Caki2 (cell line): Measurements from ENCODE around the gene NOP10. TPM values are rescaled to one million over a fixed set of nuclear protein-coding genes. Genes with fewer than 3 reads are reported as not detected.
"Not testable (repeated sequence)": the region's sequence is repeated elsewhere in the genome, so short reads cannot be mapped to it uniquely, and the experiment has no call there.

Experiments
- DNase-seq: peaks from one replicate; pipeline ENCODE4 v3.0.0-alpha.2; 2015; ENCODE audit warnings: low read depth
- in situ Hi-C: cut with HindIII; loops from 2 replicates; pipeline ENCODE4 v1.10.0; 2016; ENCODE audit warnings: low sequenced_read_pairs, low pct_unique_long_range_greater_than_20kb, mixed read lengths
- total RNA-seq: library from RNA; depleted of rRNA; stranded (reverse); fragments of >200 nt; shearing (Covaris generic); gene quantifications from 2 replicates; pipeline ENCODE4 v1.2.3, GENCODE V29; 2014; ENCODE audit warnings: low replicate concordance; rRNA removed

Gene NOP10
- 154 and 204 TPM in 2 replicates for total RNA-seq

GRCh38 chr15:34342737-34343575 is at the start of gene NOP10, which contains the start of gene NUTM1:
TSS of gene NOP10 (minus strand) at chr15:34343136. CDS start at chr15:34343073, 63 bp downstream.
TSS of gene NUTM1 (plus strand) at chr15:34343315. CDS start at chr15:34343697, 382 bp downstream.
- DNase-seq: peak; percentile 89
- in situ Hi-C loops: no loop called here

DNA sequence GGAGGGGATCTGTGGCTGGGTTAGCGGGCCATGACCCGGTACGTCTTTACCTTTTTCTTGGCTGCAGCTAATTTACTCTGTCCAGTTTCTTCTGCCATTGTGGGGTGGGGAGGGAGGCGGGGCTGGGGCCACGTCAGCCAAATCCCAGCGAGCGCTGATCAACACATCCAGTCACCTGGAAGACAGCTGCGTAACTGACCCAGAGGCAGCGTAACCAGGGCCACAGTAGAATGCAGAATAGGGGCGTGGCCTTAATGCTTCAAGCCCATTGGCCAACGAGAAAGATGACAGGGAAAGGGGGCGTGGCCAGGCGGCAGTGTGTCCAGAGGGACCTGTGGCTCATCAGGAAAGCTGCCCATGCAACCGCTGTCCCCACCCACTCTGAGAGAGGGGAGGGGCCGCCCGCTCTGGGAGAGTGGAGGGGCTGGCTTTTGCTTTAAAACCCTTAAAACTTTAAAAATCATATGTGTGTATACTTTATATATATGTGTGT is 46.7 kb upstream of the NOP10 start:
- DNase-seq, in situ Hi-C loops: not testable (repeated sequence)

- DNase-seq, in situ Hi-C loops: not testable (repeated sequence)
Measured at GRCh38 chr15:34381829-34382521, 39.0 kb upstream of the NOP10 start.

DNA sequence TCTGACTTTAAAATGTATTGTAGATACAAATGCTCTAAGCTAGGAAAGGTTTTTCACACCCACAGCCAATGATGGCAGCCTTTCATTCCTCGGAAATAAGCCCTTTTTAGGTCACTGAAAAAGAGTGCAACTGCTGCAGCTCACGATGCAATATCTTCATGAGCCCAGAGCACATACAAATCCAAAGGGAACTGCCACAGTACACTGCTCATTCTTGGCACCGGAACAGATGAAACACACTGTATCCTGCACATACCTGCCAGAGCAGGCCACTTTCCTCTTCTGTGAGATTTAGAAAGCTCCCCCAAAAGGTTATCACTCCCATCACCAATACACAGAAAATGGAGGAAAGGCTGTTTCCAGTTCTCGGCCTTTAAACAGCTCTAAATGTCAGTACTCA is 37.6 kb upstream of the NOP10 start:
- in situ Hi-C loops, DNase-seq: not testable (repeated sequence)

DNA sequence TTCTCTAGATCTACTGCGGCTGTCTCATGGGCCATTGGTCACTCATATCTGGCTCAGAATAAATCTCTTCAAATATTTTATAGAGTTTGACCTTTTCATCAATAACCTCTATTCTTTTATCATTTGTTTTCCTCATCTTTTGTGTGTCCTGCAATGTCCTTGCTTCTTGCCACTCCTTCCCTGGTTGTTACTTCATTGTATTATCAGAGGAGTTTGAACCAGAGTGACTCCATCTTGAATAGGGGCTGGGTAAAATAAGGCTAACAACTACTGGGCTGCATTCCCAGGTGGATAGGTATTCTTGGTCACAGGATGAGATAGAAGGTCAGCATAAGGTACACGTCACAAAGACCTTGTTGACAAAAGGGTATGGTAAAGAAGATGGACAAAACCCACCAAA is 33.9 kb upstream of the NOP10 start:
- no peak for DNase-seq
- in situ Hi-C loops: no loop called here

DNA sequence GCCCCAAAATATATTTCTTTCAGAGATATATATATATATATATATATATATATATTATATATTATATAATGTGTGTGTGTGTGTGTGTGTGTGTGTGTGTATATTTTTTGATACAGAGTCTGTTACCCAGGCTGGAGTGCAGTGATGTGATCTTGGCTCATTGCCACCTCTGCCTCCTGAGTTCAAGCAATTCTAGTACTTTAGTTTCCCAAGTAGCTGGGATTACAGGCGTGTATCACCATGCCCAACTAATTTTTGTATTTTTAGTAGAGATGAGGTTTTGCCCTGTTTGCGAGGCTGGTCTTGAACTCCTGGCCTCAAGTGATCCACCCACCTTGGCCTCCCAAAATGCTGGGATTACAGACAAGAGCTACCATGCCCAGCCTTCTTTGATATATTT is 32.6 kb upstream of the NOP10 start:
- in situ Hi-C loops: not testable (repeated sequence)

GRCh38 chr15:34374816-34375215 is 31.9 kb upstream of the NOP10 start:
- in situ Hi-C loops: no loop called here
- DNase-seq: no peak

More for the DNA sequence above, 32.6 kb upstream of the NOP10 start:
- not testable (repeated sequence) for DNase-seq

DNA sequence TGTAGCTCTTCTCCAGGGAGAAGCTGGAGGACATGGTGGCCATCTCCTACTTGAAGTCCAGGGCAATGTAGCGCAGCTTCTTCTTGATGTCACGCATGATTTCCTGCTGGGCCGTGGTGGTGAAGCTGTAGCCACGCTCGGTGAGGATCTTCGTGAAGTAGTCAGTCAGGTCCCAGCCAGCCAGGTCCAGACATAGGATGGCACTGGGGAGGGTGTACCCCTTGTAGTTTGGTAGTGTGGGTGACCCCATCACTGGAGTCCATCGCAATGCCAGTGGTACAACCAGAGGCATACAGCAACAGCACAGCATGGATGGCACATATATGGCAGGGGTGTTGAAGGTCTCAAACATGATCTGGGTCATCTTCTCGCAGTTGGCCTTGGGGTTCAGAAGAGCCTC is 31.0 kb upstream of the NOP10 start:
- no peak for DNase-seq
- in situ Hi-C loops: no loop called here

GRCh38 chr15:34370643-34371042 is 27.7 kb upstream of the NOP10 start:
- no peak for DNase-seq
- in situ Hi-C loops: no loop called here

- DNase-seq: no peak
- in situ Hi-C loops: no loop called here
Measured at GRCh38 chr15:34370129-34370528, 27.2 kb upstream of the NOP10 start.

DNA sequence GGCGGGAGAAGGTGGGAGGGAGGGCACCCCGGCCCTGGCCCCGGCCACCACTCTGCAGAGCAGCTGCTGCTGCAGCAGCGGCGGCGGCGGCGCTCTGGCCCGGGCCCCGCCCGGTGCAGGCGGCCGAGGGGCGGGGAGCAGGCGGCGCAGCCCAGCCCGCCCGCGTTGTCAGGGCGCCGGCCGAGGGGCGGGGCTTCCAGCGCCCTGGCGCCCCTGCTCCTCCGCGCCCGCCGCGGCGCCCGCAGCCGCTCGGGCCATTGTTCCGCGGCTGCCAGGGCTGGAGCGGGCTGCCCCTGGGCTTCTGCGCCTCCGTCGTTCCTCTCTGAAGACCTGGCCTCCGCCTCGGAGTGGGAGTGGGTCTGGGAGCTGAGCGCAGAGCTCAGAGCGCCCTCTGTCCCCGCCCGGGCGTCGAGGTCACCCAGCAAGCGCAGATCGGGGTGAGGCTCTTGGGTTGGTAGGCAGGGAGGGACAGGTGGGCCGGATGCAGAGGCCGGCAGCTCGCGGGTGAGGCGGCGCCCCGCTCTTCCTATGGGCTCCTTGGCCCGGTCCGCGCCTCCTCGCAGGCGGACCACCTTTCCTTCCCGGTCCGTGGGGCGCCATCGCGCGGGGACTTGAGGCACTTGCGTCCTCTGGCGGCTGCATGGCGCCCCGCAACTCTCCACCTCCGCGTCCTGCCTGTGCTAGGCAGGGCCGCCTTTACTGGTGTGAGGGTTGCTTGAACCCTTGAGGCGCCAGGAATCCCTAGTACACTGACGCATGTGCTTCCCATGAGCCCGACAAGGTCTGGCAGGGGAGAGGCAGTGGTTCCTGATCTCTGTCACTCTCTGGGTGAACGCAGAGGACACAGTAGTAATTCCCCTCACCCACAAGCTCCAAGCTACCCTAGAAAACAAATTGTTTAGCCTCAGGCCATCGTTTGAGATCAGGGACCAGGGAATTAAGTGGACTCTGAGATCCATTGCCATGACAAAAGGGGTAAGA is 24.5 kb upstream of the NOP10 start, which contains the start of gene LPCAT4:
Gene LPCAT4, minus strand, starts transcription at position 96 of the 981 bp plus-strand sequence. CDS start 96 bp downstream, outside the sequence.
- in situ Hi-C loops: no loop called here
- DNase-seq: peak; percentile 91

DNA sequence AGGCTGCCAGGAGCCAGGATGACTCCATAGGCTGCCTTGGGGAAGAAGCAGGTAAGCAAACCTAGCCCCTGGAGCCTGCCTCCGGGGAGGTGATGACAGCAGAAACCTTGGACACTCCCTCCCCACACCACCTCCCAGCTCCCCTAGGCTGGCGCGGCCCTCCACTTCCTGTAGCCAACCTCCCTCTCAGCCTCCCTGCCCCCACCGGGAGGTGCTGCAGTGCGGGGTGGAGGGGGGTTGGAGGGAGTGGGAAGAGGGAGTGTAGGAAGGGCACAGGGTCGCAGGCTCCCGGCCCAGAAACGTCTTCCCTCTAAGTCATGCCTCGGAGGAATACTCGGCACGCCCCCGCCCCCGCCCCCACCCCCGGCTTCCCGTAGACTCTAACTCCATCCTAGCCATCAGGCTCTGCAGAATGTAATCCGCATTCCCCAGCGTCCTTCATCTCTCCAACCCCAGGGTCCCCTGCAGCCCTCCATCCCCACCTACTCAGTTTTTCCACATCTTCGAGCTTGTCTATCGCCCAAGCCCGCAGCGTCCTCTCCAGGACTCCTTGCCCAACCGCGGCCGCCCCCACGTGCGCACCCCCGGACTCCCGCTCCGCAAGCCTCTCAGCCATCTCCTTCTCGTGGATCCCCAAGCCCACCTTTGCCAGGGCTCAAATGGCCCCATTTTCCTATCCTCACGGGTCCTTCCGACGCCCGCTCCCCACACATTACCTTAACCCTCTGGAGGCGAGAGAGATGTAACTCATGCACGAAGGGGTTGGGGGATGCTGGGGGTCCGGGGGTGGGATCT is 23.5 kb upstream of the NOP10 start:
- peak; percentile 69 for DNase-seq
- in situ Hi-C loops: no loop called here

- no peak for DNase-seq
- in situ Hi-C loops: no loop called here
Measured at GRCh38 chr15:34365836-34366235, 22.9 kb upstream of the NOP10 start.

GRCh38 chr15:34365091-34365825 is 22.3 kb upstream of the NOP10 start:
- no peak for DNase-seq
- in situ Hi-C loops: no loop called here

DNA sequence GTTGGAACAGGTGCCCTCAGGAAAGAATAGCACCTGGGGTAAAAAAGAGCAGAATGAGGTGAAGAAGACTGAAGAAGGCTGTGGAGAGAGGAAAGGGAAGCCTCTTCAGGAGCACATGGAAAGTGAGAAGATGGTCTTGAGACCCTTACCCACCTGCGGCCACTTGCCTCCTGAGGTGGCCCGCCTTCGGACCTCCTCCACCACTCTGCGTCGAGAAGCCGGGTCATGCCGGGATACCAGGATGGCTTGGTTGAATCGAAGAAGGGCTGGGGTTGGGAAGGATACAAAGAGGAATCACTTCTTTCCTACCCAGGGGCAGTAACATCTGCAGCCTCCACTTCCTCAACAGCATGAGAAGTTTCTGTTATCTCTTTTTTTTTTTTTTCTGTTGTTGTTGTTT is 21.1 kb upstream of the NOP10 start:
- DNase-seq: no peak
- in situ Hi-C loops: no loop called here

GRCh38 chr15:34362047-34362773 is 19.3 kb upstream of the NOP10 start:
- in situ Hi-C loops: no loop called here
- no peak for DNase-seq
